GM04503 (cell line): ENCODE results near the gene DNAJB12.

Experiments
- DNase-seq: peaks from one replicate; pipeline ENCODE4 v3.0.0-alpha.2; 2012; ENCODE audit warnings: low read depth

DNAJB12 gene

DNA sequence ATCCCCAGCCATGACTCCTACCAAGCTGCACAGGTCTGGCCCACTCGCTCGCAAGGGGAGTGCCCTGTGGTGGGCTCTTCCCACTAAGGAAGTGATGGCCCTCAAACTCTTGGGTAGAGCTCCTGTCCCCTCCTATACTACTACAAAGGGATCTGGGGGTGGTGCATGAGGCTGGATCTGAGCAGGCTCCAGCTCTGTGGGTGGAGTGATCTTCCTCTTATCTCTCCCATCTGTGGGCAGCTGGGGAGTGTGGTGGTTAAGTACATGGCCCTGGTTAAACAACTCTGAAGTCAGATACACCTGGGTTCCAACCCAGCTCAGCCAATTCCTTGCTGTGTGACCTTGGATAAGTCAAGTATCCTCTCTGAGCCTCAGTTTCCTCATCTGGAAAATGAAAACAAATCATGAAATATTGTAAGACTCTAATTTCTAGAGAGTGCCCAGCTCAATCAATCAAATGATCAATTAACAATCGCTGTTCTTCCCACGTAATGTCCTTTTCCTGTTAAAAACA lies 63.6 kb downstream of the DNAJB12 start:
- no peak for DNase-seq

GRCh38 chr10:72285972-72286521 lies 68.7 kb downstream of the DNAJB12 start:
- no peak for DNase-seq

DNA sequence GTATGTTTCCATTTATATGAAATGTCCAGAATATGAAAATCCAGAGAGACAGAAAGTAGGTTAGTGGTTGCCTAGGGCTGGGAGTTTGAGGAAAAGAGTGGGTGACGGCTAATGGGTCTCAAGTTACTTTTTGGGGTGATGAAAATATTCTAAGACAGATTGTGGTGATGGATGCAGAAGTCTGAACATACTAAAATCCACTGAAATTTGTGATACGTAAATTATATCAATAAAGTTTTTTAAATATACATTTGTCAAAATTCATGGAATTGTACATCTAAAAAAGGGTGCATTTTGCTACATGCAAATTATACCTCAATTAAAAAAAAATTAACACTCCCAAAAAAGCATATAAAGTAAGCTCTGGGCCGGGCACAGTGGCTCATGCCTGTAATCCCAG lies 71.6 kb downstream of the DNAJB12 start:
- DNase-seq, result no peak
